ENCODE measurements around the gene VWA8. TPM values are rescaled to one million over a fixed set of nuclear protein-coding genes. Genes with fewer than 3 reads are reported as not detected.

Gene VWA8
- 10 to 100 TPM; 22.7 to 23.5 TPM for total RNA-seq

GRCh38 chr13:41960637-41961465 is at the start of gene VWA8:
Gene VWA8, minus strand, starts transcription at chr13:41961109. Its CDS starts 94 bp downstream, at chr13:41961015.
- CTCF ChIA-PET = interaction anchor here (1.2 to 1.4 kb wide), 2 partner anchors 27 to 43 kb away, joined by 3 to 4 read pairs; no protein-coding TSS in a partner anchor
- POLR2A ChIA-PET = interaction anchor here (0.6 to 2.1 kb wide), 3 partner anchors 43 to 90 kb away, joined by 3 to 7 read pairs (median 3); no protein-coding TSS in a partner anchor

- ChIA-PET POLR2A (no interaction called here), CTCF (no interaction called here)
Observed at GRCh38 chr13:42009057-42009456, 48.1 kb upstream of the VWA8 start.

GRCh38 chr13:42007844-42008243 is 46.9 kb upstream of the VWA8 start:
- ChIA-PET POLR2A (no interaction called here), CTCF (no interaction called here)

- ChIA-PET CTCF (no interaction called here), POLR2A (no interaction called here)
Observed at GRCh38 chr13:42002066-42002465, 41.2 kb upstream of the VWA8 start.

GRCh38 chr13:42001580-42001979 is 40.7 kb upstream of the VWA8 start:
- CTCF ChIA-PET = no interaction called here
- POLR2A ChIA-PET = no interaction called here

DNA sequence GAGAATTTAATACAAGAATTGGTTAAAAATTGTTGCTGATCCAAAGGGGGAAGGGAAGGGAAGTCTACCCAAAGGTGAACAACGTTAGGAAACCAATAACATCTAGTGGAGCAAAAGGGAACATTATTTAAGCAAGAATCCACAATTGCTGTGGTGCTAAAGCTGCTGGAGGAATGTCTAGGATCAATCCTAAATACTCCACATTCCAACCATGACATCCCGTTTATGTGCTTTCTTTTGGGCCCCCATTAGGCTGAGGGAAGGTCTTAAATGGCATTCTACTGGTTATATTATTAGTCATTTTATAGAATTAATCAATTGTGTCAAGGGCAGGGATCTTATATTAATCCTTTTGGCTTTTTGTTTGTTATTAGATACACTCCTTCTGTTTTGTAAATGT is 39.9 kb upstream of the VWA8 start:
- ChIA-PET CTCF (no interaction called here), POLR2A (no interaction called here)

GRCh38 chr13:41997396-41997795 is 36.5 kb upstream of the VWA8 start:
- CTCF ChIA-PET = interaction anchor here (0.6 kb wide), 1 partner anchor 8 kb away, joined by 4 read pairs; no protein-coding TSS in a partner anchor
- POLR2A ChIA-PET = no interaction called here

GRCh38 chr13:41995946-41996345 is 35.0 kb upstream of the VWA8 start:
- CTCF ChIA-PET = no interaction called here
- POLR2A ChIA-PET = no interaction called here

DNA sequence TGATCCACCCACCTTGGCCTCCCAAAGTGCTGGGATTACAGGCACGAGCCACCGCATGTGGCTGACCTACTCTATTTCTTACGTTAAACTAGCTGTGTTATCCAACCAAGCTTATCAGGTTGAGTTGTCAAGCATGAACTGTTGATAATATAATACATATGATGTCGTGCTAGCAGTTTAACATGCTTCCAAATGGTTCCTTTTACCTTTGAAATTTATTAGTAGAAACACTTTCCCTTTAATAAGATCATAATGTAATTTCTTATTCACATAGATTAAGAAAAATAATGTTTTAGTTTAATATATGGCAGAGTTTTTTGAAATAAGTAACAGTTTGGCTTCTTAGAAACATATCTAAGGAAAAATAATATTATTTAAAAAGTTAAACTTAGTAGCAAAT is 34.4 kb upstream of the VWA8 start:
- CTCF ChIA-PET = interaction anchor here (0.9 kb wide), 1 partner anchor 12 kb away, joined by 3 read pairs; no protein-coding TSS in a partner anchor
- POLR2A ChIA-PET = no interaction called here

DNA sequence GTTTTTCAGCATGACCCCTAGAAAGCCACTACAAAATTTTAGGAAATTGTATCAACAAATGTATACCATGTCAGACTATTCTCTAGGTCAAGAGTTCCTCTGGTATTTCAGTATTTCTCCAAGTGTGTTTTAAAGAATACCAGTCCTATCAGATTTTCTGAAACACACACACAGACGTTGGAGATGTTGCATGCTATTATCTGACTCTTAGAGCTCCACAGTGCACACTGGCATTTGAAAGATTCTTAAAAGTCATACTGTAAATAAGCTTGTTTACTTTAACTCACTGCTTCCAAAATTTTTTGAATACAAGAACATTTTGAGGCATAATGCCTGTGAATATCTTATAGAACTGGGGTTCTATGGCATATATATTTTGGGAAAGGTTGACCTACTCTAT is 33.8 kb upstream of the VWA8 start:
- ChIA-PET POLR2A (no interaction called here), CTCF (interaction anchor here (0.8 to 0.9 kb wide), 2 partner anchors 11 to 353 kb away, joined by 3 read pairs; no protein-coding TSS in a partner anchor)

DNA sequence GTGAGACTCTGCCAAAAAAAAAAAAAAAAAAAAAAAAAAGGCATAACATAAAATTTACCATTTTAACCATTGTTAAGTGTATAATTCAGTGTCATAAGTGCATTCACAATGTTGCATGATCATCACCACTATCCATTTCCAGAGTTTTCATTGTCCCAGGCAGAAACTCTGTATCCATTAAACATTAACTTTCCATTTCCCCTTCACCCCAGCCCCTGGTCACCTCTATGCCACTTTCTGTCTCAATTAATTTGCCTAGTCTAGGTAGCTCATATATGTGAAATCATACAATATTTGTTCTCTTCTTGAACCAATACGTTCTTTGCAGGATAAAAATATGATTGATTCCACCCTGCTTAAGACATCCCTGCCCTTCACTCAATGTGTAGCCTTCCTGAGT is 31.0 kb upstream of the VWA8 start:
- ChIA-PET CTCF (no interaction called here), POLR2A (no interaction called here)

GRCh38 chr13:41988244-41988643 is 27.3 kb upstream of the VWA8 start:
- POLR2A ChIA-PET = no interaction called here
- CTCF ChIA-PET = interaction anchor here (1.3 to 1.4 kb wide), 2 partner anchors 28 to 125 kb away, joined by 3 to 4 read pairs; no protein-coding TSS in a partner anchor

- POLR2A ChIA-PET = no interaction called here
Observed at GRCh38 chr13:41985788-41986508, 25.0 kb upstream of the VWA8 start.

GRCh38 chr13:41981951-41982715 is 21.2 kb upstream of the VWA8 start:
- POLR2A ChIA-PET = no interaction called here
- CTCF ChIA-PET = no interaction called here

More at GRCh38 chr13:41985788-41986508, 25.0 kb upstream of the VWA8 start:
- CTCF ChIA-PET = no interaction called here

- ChIA-PET POLR2A (no interaction called here), CTCF (no interaction called here)
Observed at GRCh38 chr13:41978007-41978406, 17.1 kb upstream of the VWA8 start.

- POLR2A ChIA-PET = no interaction called here
- CTCF ChIA-PET = no interaction called here
Observed at GRCh38 chr13:41976476-41976875, 15.6 kb upstream of the VWA8 start.

GRCh38 chr13:41974262-41974900 is 13.5 kb upstream of the VWA8 start:
- POLR2A ChIA-PET = no interaction called here
- CTCF ChIA-PET = interaction anchor here (0.5 kb wide), 1 partner anchor 116 kb away, joined by 3 read pairs; no protein-coding TSS in a partner anchor

DNA sequence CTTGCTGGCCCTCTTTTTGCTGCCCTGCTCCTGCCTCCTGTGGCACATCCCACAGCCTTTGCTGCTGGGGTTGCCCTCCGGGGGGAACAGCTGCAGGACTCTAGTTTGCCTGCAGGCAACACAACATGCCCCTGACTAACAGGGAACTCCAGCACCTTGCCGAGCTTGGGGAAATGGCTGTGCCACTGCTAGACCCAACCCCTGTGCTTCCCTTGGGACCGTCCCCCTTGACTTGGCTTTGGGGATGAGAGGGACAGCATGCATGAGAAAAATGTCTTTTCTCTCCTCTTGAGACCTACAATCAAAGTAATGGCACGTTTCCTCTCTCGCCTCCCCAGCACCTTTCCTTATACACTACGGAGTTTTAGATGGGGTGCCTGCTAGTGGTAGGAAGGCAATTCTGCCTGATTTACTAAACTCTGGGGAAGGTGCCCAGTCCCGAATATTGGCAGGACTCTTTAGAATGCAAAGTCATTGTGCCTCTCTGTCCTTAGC is 12.4 kb upstream of the VWA8 start:
- ChIA-PET POLR2A (no interaction called here), CTCF (no interaction called here)

GRCh38 chr13:41971848-41972247 is 10.9 kb upstream of the VWA8 start:
- CTCF ChIA-PET = no interaction called here
- POLR2A ChIA-PET = no interaction called here

GRCh38 chr13:41970918-41971317 is 10.0 kb upstream of the VWA8 start:
- ChIA-PET POLR2A (no interaction called here), CTCF (no interaction called here)
